ENCODE results near the gene POLR2E. TPM values are rescaled to one million over a fixed set of nuclear protein-coding genes. Genes with fewer than 3 reads are reported as not detected.
A peak's percentile ranks its signal among the peaks of the same experiment; 100 is the strongest.

The POLR2E gene
- total RNA-seq, 1 donor from 2014 or later = 181 TPM

DNA sequence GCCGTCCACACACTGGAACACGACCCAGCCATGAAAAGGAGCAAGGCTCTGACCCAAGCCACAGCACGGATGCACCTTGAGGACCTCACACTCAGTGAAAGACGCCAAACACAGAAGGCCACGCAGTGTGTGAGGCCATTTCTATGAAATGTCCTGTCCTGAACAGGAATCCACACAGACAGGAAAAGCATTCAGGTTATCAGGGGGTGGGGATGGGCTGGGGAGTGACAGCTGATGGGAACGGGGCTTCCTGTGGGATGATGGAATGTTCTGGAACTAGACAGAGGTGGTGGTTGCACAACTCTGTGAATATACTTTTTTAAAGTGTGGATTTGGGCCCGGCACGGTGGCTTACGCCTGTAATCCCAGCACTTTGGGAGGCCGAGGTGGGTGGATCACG is 39.3 kb upstream of the POLR2E start:
- Mint-ChIP-seq H3K9me3 (no peaks in the 10 kb centered on the region), H3K4me1 (ENCODE audit: unreplicated experiment) (no peaks in the 10 kb centered on the region), H3K36me3 (peaks cover 3% of the 10 kb centered on the region), H3K4me3 (no peak overlapping the region), H3K27me3 (no peaks in the 10 kb centered on the region), H3K27ac (no peak overlapping the region)
- TF ChIP-seq, protein P1, sequence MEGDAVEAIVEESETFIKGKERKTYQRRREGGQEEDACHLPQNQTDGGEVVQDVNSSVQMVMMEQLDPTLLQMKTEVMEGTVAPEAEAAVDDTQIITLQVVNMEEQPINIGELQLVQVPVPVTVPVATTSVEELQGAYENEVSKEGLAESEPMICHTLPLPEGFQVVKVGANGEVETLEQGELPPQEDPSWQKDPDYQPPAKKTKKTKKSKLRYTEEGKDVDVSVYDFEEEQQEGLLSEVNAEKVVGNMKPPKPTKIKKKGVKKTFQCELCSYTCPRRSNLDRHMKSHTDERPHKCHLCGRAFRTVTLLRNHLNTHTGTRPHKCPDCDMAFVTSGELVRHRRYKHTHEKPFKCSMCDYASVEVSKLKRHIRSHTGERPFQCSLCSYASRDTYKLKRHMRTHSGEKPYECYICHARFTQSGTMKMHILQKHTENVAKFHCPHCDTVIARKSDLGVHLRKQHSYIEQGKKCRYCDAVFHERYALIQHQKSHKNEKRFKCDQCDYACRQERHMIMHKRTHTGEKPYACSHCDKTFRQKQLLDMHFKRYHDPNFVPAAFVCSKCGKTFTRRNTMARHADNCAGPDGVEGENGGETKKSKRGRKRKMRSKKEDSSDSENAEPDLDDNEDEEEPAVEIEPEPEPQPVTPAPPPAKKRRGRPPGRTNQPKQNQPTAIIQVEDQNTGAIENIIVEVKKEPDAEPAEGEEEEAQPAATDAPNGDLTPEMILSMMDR (conservative IDR thresholded peaks at IDR 0.05) = no peak
- DNase-seq (ENCODE audit: extremely low spot score, unreplicated experiment) = no peak

DNA sequence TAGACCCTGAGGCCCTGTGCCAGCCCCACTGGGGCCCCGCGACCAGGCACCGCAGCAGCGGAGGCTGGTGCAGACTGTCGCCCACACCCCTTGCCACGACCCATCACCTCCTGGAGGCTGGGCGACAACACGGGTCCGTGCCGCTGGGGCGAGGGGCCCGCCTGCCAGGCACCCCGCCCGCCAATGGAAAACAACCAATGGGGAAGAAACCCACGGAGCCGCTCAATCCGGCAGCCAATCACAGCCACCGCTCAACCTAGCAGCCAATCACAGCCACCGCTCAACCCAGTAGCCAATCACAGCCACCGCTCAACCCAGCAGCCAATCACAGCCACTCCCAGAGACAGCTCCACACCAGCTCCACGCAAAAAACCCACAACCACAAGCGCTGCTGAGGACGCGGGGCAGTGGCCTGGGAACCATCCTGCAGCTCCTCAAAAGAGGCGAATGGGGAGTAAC is 38.3 kb upstream of the POLR2E start:
- TF ChIP-seq, protein P1 (conservative IDR thresholded peaks at IDR 0.05) = no peak
- no peak for DNase-seq (ENCODE audit: extremely low spot score, unreplicated experiment)
- Mint-ChIP-seq H3K9me3 (no peaks in the 10 kb centered on the region), H3K27ac (no peak overlapping the region), H3K4me1 (ENCODE audit: unreplicated experiment) (no peaks in the 10 kb centered on the region), H3K27me3 (no peaks in the 10 kb centered on the region), H3K4me3 (no peak overlapping the region), H3K36me3 (no peaks in the 10 kb centered on the region)

DNA sequence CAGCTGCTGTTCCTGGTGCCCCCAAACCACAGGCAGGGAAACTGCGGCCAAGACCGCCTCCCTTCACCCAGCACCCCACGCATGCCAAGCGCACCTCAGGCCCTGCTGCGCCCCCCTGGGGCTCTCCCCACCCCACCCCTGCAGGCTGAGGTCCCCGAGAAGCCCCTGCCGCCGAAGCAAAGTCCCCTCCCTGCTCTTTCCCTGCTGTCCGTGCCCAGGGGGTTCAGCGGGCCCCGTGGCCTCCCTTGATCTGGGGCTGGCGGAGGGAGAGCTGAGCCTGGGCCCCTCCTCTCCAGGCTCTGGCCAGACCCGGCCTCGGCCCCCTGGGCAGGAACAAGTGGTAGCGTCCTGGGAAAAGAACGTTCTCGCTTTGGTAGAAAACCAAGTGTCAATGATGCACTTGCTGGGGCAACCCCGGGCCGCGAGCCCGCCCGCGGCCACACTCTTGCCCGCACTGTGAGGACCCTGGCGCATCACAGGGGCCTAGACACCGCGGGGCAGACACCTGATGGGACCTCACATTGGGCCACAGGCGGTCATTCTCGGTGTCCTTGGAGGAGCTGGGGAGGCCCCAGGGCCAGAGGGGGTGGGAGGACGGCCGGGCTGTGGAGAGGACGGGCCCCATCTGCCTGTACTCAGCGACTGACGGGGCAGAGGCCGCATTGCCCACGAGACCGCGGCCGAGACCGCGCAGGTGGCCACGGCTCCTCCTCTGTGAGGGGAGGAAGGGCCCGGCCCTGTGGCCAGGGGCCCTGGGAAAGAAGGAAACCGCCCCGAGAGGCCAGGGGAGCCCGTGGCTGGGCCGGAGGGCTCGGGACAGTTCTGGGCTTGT is 37.6 kb upstream of the POLR2E start:
- Mint-ChIP-seq H3K4me1 (ENCODE audit: unreplicated experiment) (no peaks in the 10 kb centered on the region), H3K27ac (no peak overlapping the region), H3K4me3 (no peak overlapping the region), H3K27me3 (no peaks in the 10 kb centered on the region), H3K36me3 (no peaks in the 10 kb centered on the region), H3K9me3 (no peaks in the 10 kb centered on the region)
- DNase-seq (ENCODE audit: extremely low spot score, unreplicated experiment) = no peak
- TF ChIP-seq, protein P1 (conservative IDR thresholded peaks at IDR 0.05) = no peak

DNA sequence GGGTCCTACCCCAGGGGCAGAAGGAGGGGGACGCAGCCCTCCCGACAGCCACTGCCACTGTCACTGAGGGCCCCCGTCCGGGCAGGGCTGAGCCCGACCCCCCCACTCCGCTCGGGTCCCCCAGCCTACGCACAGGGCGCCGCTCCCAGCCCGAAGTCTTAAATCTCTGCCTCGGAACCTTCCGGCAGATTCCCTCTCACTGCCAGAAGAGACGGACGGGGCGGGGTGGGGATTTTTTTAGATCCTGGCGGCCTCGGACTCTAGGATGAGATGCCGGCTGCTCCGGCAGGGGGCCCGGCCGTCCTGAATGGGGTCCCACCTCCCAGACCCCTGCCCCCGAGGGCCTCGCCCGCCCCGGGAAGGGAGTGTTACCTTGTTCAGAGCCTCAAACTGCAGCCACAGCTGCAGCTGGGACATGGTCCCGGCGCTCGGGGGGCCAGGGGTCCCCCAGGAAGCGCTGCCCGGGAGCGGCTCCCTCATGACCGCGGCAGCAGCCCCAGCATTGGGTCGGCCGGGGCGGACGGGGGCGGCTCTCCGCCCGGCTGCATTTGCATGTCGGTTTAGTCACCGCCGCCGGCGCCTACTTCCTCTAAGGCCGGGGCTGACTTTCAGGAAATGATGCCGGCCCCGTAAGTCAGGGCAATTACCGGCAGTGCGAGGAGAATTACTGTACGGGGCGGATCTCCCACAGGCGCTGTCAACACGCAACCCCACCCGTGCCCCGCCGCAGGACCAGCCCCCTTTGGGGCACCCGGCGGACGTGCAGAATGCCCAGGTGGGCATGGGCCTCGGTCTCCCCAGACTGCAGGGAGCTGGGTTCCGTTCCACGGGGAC is 36.8 kb upstream of the POLR2E start:
- H3K4me1 Mint-ChIP-seq (ENCODE audit: unreplicated experiment) = no peaks in the 10 kb centered on the region
- no peak overlapping the region for H3K27ac Mint-ChIP-seq
- no peak for DNase-seq (ENCODE audit: extremely low spot score, unreplicated experiment)
- H3K27me3 Mint-ChIP-seq = no peaks in the 10 kb centered on the region
- TF ChIP-seq, protein P1 (conservative IDR thresholded peaks at IDR 0.05) = no peak
- H3K4me3 Mint-ChIP-seq = peak overlapping the region; percentile 11
- H3K9me3 Mint-ChIP-seq = no peaks in the 10 kb centered on the region
- H3K36me3 Mint-ChIP-seq = no peaks in the 10 kb centered on the region

DNA sequence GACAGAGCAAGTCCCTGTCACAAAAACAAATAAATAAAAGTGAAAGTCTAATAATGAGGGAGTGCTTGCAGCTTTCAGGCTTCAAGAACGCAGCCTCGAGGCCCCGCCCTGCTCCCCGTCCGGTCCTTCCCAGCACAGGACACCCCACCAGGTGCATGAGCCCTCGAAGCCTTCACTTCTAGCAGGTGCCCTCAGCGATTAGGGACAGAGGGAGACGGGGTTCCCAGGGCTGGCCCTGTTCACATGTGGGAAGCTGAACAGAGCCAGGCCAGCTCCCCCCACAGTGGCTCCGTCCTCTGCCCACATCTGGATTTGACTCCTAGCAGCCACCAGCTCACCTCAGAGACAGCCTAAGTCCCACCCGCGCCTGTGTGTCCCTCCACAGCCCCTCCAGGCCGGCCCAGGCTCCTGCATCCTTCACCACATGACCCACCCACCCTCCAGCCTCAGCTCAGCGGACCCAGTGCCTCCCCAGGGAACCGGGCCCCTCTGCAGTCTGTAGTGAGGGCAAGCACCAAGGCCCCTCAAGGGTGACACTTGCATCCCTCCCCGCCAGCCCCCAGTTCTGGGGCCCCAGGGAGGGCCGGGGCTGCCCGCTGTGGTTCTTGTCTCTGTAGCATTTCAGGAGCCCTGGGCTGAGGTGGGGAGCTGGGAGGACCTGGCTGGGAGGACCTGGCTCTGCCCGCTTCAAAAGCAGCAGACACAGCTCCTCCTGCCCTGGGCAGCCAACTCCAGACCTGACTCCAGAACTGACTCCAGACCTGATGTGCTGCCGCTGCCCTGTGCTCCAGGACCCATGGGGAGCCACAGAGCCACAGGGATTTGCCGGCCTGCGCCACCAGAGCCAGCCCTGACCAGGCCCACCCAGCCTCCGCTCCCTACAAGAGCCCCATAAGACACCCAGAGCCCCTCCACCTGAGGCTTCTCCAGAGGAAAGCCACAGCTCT is 35.9 kb upstream of the POLR2E start:
- Mint-ChIP-seq H3K9me3 (no peaks in the 10 kb centered on the region), H3K36me3 (no peaks in the 10 kb centered on the region), H3K27ac (no peak overlapping the region), H3K27me3 (no peaks in the 10 kb centered on the region), H3K4me3 (no peak overlapping the region), H3K4me1 (ENCODE audit: unreplicated experiment) (no peaks in the 10 kb centered on the region)
- TF ChIP-seq, protein P1 (conservative IDR thresholded peaks at IDR 0.05) = no peak
- no peak for DNase-seq (ENCODE audit: extremely low spot score, unreplicated experiment)

Measured in type B pancreatic cell (in vitro differentiated cells).